ENCODE results near the gene ABCA4.

- TF ChIP-seq CTCF (conservative IDR thresholded peaks at IDR 0.05; ENCODE audit: low read length), result no peak
- no peak for TF ChIP-seq EZH2phosphoT487 (IDR thresholded peaks at IDR 0.05; ENCODE audit: borderline replicate concordance)
Measured at GRCh38 chr1:94048413-94049164, 72.4 kb downstream of the ABCA4 start.

Measured in Loucy (cell line).